PC-9 (cell line): ENCODE results near the gene MAPK12.

ENCODE experiments used
- CTCF ChIP-seq: fragments of 200-600 bp; sonication (generic); conservative IDR thresholded peaks from 2 replicates; pipeline ENCODE4 v1.6.1; 2017; ENCODE audit warnings: mixed run types, antibody characterized with exemption, mild to moderate bottlenecking, moderate library complexity
- EZH2 ChIP-seq: fragments of 200-600 bp; sonication (generic); IDR thresholded peaks from 2 replicates; pipeline ENCODE4 v1.8.0; 2017; ENCODE audit warnings: antibody characterized with exemption, low read depth

DNA sequence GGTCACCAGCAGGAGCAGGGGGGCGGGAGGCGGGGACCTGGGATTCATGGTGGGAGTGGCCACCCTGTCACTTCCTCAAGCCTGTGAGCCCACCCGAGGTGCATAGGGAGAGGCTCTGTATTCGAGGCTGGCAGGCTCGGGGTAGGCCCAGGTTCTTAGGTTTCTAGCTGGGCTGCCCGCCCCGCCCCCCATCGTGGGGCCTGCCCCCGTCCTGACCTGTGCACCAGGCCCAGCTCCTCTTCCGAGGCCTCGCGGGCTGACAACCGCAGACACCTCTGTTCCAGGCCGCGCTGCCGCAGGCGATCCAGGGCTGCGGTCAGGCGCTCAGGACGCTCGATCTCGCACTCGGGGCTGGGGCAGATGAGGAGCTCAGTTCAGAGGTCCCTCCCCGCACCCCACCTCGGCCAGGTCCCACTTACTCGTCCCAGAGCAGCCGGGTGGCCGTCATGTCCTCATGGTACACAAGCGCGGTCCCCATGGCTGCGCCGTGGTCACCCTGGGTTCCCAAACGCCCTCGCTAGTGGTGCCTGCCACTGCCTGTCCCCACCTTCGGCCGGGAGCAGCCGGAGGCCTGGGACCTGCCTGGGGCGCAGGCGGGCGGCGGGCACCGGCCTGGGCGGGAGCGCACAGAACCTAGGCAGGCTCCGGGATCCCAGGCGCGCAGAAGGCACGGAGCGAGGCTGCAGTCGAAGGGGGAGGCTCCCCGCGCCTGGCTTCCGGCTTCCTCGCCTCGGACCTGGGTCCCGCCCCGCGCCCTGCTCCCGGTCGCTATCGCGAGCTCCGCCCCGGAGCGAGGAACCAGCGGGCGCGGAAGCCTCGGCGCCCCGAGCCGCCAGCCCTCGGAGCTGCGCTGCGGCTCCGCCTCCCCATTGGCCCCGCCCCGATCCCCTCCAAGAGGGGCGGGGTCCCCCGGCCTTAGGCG, 10.7 kb downstream of the MAPK12 start, which contains the start of gene HDAC10:
- TF ChIP-seq CTCF, result 0 out of 2 replicates have a peak, but pooled peaks have one; percentile 19
- no peak for TF ChIP-seq EZH2
